Activated T-cell treated with anti-CD3 and anti-CD28 coated beads, Interleukin-2, amount 50 U/mL, for 1 hour (primary cell): ENCODE results near the gene BMP8B.
"Not testable (repeated sequence)": the region's sequence is repeated elsewhere in the genome, so short reads cannot be mapped to it uniquely, and the experiment has no call there.

Experiments
- DNase-seq: peaks from one replicate; pipeline ENCODE4 v3.0.0-alpha.2; 2020

BMP8B gene

GRCh38 chr1:39788758-39789570, at the start of gene BMP8B:
TSS of gene BMP8B (minus strand) at chr1:39788865. CDS start at chr1:39788485, 380 bp downstream.
- DNase-seq, result peak; percentile 55

GRCh38 chr1:39836595-39837110, 48.0 kb upstream of the BMP8B start:
- DNase-seq, result no peak

- no peak for DNase-seq
Observed at GRCh38 chr1:39835935-39836594, 47.4 kb upstream of the BMP8B start.

- DNase-seq, result no peak
Observed at GRCh38 chr1:39835110-39835509, 46.4 kb upstream of the BMP8B start.

- DNase-seq, result no peak
Observed at GRCh38 chr1:39833621-39834385, 45.1 kb upstream of the BMP8B start.

- DNase-seq, result no peak
Observed at GRCh38 chr1:39833121-39833520, 44.5 kb upstream of the BMP8B start.

GRCh38 chr1:39832294-39832693, 43.6 kb upstream of the BMP8B start:
- DNase-seq, result no peak

- DNase-seq, result no peak
Observed at GRCh38 chr1:39829791-39830533, 41.3 kb upstream of the BMP8B start.

- DNase-seq, result no peak
Observed at GRCh38 chr1:39828734-39829133, 40.1 kb upstream of the BMP8B start.

- not testable (repeated sequence) for DNase-seq
Observed at GRCh38 chr1:39828255-39828654, 39.6 kb upstream of the BMP8B start.

GRCh38 chr1:39827201-39827600, 38.5 kb upstream of the BMP8B start:
- DNase-seq, result no peak

- no peak for DNase-seq
Observed at GRCh38 chr1:39826583-39826982, 37.9 kb upstream of the BMP8B start.

- DNase-seq, result no peak
Observed at GRCh38 chr1:39825432-39825941, 36.8 kb upstream of the BMP8B start.

GRCh38 chr1:39823450-39823849, 34.8 kb upstream of the BMP8B start:
- DNase-seq, result not testable (repeated sequence)

- no peak for DNase-seq
Observed at GRCh38 chr1:39822146-39822545, 33.5 kb upstream of the BMP8B start.

GRCh38 chr1:39819091-39819812, 30.6 kb upstream of the BMP8B start:
- no peak for DNase-seq

GRCh38 chr1:39818482-39818881, 29.8 kb upstream of the BMP8B start:
- no peak for DNase-seq

GRCh38 chr1:39817091-39817932, 28.6 kb upstream of the BMP8B start:
- peak; percentile 65 for DNase-seq

- DNase-seq, result peak; percentile 72
Observed at GRCh38 chr1:39816415-39817090, 27.9 kb upstream of the BMP8B start.

GRCh38 chr1:39812913-39813312, 24.2 kb upstream of the BMP8B start:
- no peak for DNase-seq
